NB4 (cell line): ENCODE measurements around the gene ICOS.
A peak's percentile ranks its signal among the peaks of the same experiment; 100 is the strongest.
"Not testable (repeated sequence)": the region's sequence is repeated elsewhere in the genome, so short reads cannot be mapped to it uniquely, and the experiment has no call there.

Experiments used
- DNase-seq: peaks from one replicate; pipeline ENCODE4 v3.0.0; 2010; ENCODE audit warnings: low read depth
- H3K4me3 ChIP-seq: one replicate; pipeline ENCODE4 v1.5.1; 2011; ENCODE audit warnings: mild to moderate bottlenecking, low read depth, low read length, moderate library complexity
- MYC ChIP-seq: IDR thresholded peaks from 2 replicates; pipeline ENCODE4 v1.6.1; 2011; ENCODE audit warnings: low read depth, low read length
- POLR2A ChIP-seq: IDR thresholded peaks from 2 replicates; pipeline ENCODE4 v1.6.1; 2011; ENCODE audit warnings: mild to moderate bottlenecking; ENCODE audit not compliant: insufficient read length; ENCODE audit errors: extremely low read depth
- TF ChIP-seq, protein P1 (sequence below): IDR thresholded peaks from 2 replicates; pipeline ENCODE4 v1.6.1; 2011; ENCODE audit warnings: low read depth, low read length
- TF ChIP-seq, protein P2 (sequence below): IDR thresholded peaks from one replicate; pipeline ENCODE4 v1.5.1; 2012; ENCODE audit warnings: low read depth, low read length

The ICOS gene

DNA sequence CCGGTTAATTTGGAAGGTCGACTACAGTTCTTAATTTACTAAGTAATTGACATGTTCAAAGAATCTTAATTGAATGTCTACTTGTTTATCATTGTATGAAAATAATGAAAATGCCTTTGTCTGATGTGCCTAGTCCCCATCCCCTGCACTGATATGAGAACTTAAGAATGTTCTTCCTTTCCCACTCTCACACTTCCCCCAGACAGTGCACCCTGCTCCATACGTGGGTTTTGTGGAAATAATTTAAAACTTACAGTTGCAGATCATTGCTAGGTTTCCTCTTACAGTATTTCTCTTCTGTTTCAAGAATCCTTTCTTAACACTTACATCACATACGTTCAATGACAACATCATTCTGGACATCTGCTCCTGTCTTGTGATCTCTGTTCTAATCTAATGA lies 3.5 kb downstream of the ICOS start:
- H3K4me3 ChIP-seq, result no peak overlapping the region
- TF ChIP-seq, protein P1, sequence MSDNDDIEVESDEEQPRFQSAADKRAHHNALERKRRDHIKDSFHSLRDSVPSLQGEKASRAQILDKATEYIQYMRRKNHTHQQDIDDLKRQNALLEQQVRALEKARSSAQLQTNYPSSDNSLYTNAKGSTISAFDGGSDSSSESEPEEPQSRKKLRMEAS, result no peak
- TF ChIP-seq, protein P2, sequence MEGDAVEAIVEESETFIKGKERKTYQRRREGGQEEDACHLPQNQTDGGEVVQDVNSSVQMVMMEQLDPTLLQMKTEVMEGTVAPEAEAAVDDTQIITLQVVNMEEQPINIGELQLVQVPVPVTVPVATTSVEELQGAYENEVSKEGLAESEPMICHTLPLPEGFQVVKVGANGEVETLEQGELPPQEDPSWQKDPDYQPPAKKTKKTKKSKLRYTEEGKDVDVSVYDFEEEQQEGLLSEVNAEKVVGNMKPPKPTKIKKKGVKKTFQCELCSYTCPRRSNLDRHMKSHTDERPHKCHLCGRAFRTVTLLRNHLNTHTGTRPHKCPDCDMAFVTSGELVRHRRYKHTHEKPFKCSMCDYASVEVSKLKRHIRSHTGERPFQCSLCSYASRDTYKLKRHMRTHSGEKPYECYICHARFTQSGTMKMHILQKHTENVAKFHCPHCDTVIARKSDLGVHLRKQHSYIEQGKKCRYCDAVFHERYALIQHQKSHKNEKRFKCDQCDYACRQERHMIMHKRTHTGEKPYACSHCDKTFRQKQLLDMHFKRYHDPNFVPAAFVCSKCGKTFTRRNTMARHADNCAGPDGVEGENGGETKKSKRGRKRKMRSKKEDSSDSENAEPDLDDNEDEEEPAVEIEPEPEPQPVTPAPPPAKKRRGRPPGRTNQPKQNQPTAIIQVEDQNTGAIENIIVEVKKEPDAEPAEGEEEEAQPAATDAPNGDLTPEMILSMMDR, result no peak
- no peak for TF ChIP-seq MYC
- no peak for TF ChIP-seq POLR2A
- no peak for DNase-seq

DNA sequence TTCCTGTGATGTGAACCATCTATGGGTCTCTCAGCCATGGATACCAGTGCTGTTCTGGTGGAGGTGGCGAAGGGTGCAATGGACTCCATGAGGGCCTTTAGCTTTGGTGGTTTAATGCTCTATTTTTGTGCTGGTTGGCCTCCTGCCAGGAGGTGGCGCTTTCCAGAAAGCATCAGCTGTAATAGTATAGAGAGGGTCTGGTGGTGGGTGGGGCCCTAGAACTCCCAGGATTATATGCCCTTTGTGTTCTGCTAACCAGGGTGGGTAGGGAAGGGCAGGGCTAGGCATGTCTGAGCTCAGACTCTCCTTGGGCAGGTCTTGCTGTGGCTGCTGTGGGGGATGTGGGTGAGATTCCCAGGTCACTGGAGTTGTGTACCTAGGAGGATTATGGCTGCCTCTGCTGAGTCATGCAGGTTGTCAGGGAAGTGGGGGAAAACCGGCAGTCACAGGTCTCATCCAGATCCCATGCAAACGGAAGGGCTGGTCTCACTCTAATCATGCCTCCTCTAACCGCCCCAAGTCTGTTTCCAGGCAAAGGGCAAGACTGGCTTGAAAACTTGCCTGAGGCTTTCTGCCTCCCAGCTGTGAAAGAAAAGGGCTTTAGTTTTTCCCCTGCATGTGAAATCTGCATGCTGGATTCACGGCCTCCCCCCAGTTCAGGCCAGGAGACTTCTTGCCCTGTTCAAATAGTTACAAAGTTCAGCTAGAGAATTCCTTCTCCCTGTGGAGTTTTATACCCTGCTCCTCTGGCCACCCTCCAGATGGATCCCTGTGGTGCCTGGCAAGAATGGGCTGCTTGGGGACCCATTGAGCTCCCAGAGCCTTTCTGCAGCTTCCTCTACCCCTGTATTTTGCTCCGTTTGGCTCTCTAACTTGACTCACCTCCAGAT lies 7.2 kb downstream of the ICOS start:
- H3K4me3 ChIP-seq, DNase-seq: not testable (repeated sequence)

DNA sequence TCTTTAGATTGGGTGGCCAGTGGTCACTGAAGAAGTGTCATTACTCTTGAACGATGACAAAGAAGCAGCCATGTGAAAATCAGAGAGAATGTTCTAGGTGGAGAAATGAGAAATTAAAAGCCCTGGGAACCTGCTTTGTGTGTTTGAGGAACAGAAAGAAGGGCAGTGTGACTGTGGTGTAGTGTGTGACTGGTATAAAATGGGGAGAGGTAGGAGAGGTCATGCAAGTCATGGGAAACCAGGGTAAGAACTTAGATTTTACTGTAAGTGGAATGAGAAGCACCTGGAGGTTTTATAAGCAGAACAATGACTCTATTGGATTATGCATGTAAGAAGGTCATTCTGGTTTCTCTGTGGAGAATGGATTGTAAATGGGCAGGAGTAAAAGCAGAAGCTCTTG lies 12.2 kb downstream of the ICOS start:
- TF ChIP-seq, protein P2, result no peak
- no peak for TF ChIP-seq MYC
- no peak for DNase-seq
- no peak overlapping the region for H3K4me3 ChIP-seq

DNA sequence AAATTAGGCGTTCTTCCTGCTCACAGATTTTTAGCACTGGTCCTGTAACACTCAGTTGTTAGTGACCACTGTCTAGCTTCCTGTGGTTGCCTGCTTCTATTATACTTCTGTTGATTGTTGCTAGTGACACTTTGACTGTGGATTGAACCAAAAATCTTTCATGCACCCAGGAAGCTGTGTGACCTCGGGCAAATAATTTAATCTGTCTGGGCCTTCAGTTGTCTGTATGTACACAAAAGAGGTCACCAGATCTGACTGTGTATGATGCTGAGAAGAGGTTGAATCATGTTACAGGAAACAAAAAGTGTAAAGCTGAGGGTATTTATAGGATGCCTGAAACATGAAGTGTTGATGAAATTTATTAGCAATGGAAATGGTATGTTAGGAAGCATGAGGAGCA lies 12.7 kb downstream of the ICOS start:
- DNase-seq, result no peak

DNA sequence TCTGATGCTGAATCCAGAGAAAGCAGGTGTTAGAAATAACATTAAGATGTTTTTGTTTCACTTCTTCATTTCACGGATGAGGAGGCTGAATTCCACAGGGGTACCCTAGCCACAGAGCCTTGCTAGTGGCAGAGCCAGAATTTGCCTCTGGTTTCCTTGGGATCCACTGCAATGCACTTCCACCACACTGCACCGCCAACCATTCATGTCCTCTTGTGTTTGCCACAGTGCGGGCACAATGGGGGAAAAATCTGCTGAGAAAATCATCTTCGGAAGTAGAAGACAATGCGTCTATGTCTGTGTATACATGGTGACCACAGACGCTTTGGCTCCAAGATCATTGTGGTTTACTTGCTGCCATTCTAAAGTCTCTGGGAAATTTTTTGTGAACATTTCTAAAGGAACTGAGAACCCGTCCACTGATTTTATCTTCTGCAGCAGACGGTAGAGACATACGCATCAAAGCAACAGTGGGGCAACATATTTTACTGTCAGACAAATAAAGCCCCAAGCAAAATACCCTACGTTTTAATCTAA lies 14.9 kb downstream of the ICOS start:
- H3K4me3 ChIP-seq, result no peak overlapping the region
- TF ChIP-seq MYC (no peak), POLR2A (no peak)
- TF ChIP-seq, protein P1, result no peak
- DNase-seq, result peak; percentile 7

More for the DNA sequence above, 12.7 kb downstream of the ICOS start:
- TF ChIP-seq MYC (no peak), POLR2A (no peak)
- TF ChIP-seq, protein P2, result no peak
- no peak overlapping the region for H3K4me3 ChIP-seq

DNA sequence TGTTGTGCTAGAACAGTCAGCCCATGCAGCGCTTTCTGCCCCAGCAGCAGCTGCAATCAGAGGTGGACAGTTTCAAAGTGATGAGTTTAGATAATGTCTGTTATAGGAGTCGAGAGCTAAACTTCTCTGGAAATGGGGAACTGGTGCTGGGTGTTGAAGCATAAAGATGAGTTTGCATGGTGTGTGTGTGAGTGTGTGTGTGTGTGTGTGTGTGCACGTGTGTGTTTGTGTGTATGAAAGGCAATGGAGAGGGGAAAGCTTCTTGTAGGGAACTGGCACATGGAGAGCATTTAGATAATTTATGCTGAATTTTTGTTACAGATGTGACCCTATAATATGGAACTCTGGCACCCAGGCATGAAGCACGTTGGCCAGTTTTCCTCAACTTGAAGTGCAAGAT lies 22.7 kb downstream of the ICOS start:
- no peak for DNase-seq
- no peak overlapping the region for H3K4me3 ChIP-seq
- TF ChIP-seq, protein P1, result no peak
- TF ChIP-seq POLR2A, result no peak
- TF ChIP-seq, protein P2, result no peak
- no peak for TF ChIP-seq MYC

DNA sequence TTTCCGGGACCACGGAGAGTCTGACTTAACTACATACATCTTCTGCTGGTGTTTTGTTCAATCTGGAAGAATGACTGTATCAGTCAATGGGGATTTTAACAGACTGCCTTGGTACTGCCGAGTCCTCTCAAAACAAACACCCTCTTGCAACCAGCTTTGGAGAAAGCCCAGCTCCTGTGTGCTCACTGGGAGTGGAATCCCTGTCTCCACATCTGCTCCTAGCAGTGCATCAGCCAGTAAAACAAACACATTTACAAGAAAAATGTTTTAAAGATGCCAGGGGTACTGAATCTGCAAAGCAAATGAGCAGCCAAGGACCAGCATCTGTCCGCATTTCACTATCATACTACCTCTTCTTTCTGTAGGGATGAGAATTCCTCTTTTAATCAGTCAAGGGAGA lies 23.1 kb downstream of the ICOS start:
- TF ChIP-seq, protein P2, result no peak
- TF ChIP-seq MYC (no peak), POLR2A (no peak)
- TF ChIP-seq, protein P1, result no peak
- H3K4me3 ChIP-seq, result no peak overlapping the region
- DNase-seq, result no peak
